Measurements from ENCODE around the gene ARMC6. TPM values are rescaled to one million over a fixed set of nuclear protein-coding genes. Genes with fewer than 3 reads are reported as not detected.

Gene ARMC6
- total RNA-seq, 3 donors from 2014 or later: 20.3 to 29.5 (median 27.7) TPM

GRCh38 chr19:18990128-18990708, 43.2 kb upstream of the ARMC6 start:
- DNase-seq (ENCODE audit: low spot score in 2 of 2): no peak
- H3K36me3 ChIP-seq: no peaks in the 10 kb centered on the region
- intact Hi-C loops (cut with DNase I; ENCODE audit: low total_unique reads): no loop called here
- no peak overlapping the region for H3K4me3 ChIP-seq
- H3K4me1 ChIP-seq: no peaks in the 10 kb centered on the region
- no peak for TF ChIP-seq POLR2A (IDR thresholded peaks at IDR 0.05)
- no peak for TF ChIP-seq POLR2AphosphoS5 (IDR thresholded peaks at IDR 0.05)
- TF ChIP-seq CTCF (IDR thresholded peaks at IDR 0.05): no peak
- no peaks in the 10 kb centered on the region for H3K27me3 ChIP-seq
- H3K27ac ChIP-seq: no peak overlapping the region
- no peaks in the 10 kb centered on the region for H3K9me3 ChIP-seq

GRCh38 chr19:18991006-18991405, 42.4 kb upstream of the ARMC6 start:
- intact Hi-C loops (cut with DNase I; ENCODE audit: low total_unique reads): loop anchor here (1.0 kb wide), 1 partner anchor 85 kb away; no protein-coding TSS in a partner anchor
- H3K27me3 ChIP-seq: no peaks in the 10 kb centered on the region
- H3K4me3 ChIP-seq: no peak overlapping the region
- H3K9me3 ChIP-seq: no peaks in the 10 kb centered on the region
- no peaks in the 10 kb centered on the region for H3K4me1 ChIP-seq
- H3K36me3 ChIP-seq: no peaks in the 10 kb centered on the region
- H3K27ac ChIP-seq: no peak overlapping the region
- TF ChIP-seq CTCF (IDR thresholded peaks at IDR 0.05) (no peak), POLR2AphosphoS5 (IDR thresholded peaks at IDR 0.05) (no peak), POLR2A (IDR thresholded peaks at IDR 0.05) (no peak)
- DNase-seq (ENCODE audit: low spot score in 2 of 2): no peak

- Histone ChIP-seq H3K9me3 (no peaks in the 10 kb centered on the region), H3K27me3 (no peaks in the 10 kb centered on the region), H3K4me1 (no peaks in the 10 kb centered on the region), H3K4me3 (no peak overlapping the region), H3K36me3 (no peaks in the 10 kb centered on the region), H3K27ac (no peak overlapping the region)
- intact Hi-C loops (cut with DNase I; ENCODE audit: low total_unique reads): loop anchor here (1.0 kb wide), 1 partner anchor 85 kb away; no protein-coding TSS in a partner anchor
- TF ChIP-seq POLR2A (IDR thresholded peaks at IDR 0.05): no peak
- TF ChIP-seq CTCF (IDR thresholded peaks at IDR 0.05): no peak
- TF ChIP-seq POLR2AphosphoS5 (IDR thresholded peaks at IDR 0.05): no peak
- no peak for DNase-seq (ENCODE audit: low spot score in 2 of 2)
Measured at GRCh38 chr19:18991468-18991867, 41.9 kb upstream of the ARMC6 start.

- TF ChIP-seq POLR2AphosphoS5 (IDR thresholded peaks at IDR 0.05) (no peak), CTCF (IDR thresholded peaks at IDR 0.05) (no peak), POLR2A (IDR thresholded peaks at IDR 0.05) (no peak)
- Histone ChIP-seq H3K27me3 (no peaks in the 10 kb centered on the region), H3K9me3 (no peaks in the 10 kb centered on the region), H3K4me3 (no peak overlapping the region), H3K4me1 (no peaks in the 10 kb centered on the region), H3K36me3 (no peaks in the 10 kb centered on the region), H3K27ac (no peak overlapping the region)
- intact Hi-C loops (cut with DNase I; ENCODE audit: low total_unique reads): no loop called here
- no peak for DNase-seq (ENCODE audit: low spot score in 2 of 2)
Measured at GRCh38 chr19:18992696-18993095, 40.7 kb upstream of the ARMC6 start.

- Histone ChIP-seq H3K9me3 (no peaks in the 10 kb centered on the region), H3K27ac (no peak overlapping the region), H3K4me3 (no peak overlapping the region), H3K27me3 (no peaks in the 10 kb centered on the region), H3K4me1 (no peaks in the 10 kb centered on the region), H3K36me3 (no peaks in the 10 kb centered on the region)
- intact Hi-C loops (cut with DNase I; ENCODE audit: low total_unique reads): no loop called here
- TF ChIP-seq CTCF (IDR thresholded peaks at IDR 0.05) (no peak), POLR2A (IDR thresholded peaks at IDR 0.05) (no peak), POLR2AphosphoS5 (IDR thresholded peaks at IDR 0.05) (no peak)
- no peak for DNase-seq (ENCODE audit: low spot score in 2 of 2)
Measured at GRCh38 chr19:18993115-18993514, 40.3 kb upstream of the ARMC6 start.
